KBM-7 (cell line): ENCODE results near the gene AQP12A.
A peak's percentile ranks its signal among the peaks of the same experiment; 100 is the strongest.
"Not testable (repeated sequence)": the region's sequence is repeated elsewhere in the genome, so short reads cannot be mapped to it uniquely, and the experiment has no call there.

ENCODE experiments used
- DNase-seq: peaks from one replicate; pipeline ENCODE4 v3.0.0-alpha.2; 2015
- in situ Hi-C: fragments of 300-500 bp; cut with MboI; formaldehyde crosslinking; loops from 2 replicates; pipeline ENCODE4 v1.14.3; 2020; ENCODE audit warnings: low sequenced_read_pairs, low pct_unique_long_range_greater_than_20kb, mixed read lengths

AQP12A gene, protein sequence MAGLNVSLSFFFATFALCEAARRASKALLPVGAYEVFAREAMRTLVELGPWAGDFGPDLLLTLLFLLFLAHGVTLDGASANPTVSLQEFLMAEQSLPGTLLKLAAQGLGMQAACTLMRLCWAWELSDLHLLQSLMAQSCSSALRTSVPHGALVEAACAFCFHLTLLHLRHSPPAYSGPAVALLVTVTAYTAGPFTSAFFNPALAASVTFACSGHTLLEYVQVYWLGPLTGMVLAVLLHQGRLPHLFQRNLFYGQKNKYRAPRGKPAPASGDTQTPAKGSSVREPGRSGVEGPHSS

DNA sequence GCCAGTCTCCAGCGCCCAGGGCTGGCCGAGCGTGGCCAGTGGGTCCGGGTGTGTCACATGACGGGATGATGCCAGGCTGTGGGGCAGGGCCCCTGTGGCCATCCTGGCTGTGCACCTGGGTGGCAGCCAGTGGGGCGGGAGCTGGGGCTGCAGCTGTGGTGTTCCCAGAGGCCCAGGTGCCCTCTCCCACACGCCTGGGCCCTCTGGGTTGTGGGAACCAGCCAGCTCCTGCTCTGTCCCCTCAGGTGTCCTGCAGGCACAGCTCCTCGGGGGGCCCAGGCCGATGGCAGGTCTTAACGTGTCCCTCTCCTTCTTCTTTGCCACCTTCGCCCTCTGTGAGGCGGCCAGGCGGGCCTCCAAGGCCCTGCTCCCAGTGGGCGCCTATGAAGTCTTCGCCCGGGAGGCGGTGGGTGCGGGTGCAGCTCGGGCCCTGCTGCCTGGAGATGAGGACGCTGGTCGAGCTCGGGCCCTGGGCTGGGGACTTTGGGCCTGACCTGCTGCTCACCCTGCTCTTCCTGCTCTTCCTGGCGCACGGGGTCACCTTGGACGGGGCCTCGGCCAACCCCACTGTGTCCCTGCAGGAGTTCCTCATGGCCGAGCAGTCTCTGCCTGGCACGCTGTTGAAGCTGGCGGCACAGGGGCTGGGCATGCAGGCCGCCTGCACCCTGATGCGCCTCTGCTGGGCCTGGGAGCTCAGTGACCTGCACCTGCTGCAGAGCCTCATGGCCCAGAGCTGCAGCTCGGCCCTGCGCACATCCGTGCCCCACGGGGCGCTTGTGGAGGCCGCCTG, at the start of gene AQP12A:
Gene AQP12A, plus strand, starts transcription at position 236 of the 790 bp plus-strand sequence. Its CDS starts 48 bp downstream, at position 284.
- in situ Hi-C loops, DNase-seq: not testable (repeated sequence)

DNA sequence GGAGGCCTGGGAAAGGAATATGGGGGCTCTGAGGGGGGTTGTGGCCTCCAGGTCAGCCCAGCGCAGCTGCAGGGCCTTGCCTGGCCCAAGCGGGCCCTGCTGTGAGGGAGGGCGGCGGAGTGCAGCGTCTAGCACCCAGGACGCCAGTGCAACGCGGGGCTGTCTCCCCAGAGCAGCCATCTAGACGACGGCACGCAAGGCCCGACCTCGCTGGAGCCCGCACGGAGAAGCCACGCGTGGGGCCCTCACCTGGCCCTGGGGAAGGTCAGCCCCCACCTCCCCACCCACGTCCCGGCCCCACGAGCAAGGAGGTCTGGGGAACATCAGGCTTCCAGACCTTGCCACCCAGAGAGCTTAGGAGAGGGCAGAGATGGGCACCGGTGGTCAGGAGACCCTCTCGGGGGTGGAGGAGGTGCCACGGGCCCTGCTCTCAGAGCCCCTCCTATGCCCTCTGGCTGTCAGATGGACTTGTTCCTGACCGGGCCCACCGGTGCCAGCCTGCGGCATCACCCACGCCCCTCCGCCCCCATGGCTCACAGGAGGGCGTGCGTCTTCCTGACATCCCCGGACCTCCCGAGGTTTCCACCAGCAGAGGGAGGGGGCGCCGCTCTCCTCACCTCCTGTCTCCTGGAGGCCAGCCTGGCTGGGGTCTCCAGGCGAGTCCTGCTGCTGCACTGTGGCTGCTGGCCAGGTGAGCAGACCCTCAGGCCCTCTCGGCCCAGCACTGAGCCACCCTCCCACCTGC, 49.4 kb upstream of the AQP12A start:
- DNase-seq = no peak
- in situ Hi-C loops = no loop called here

DNA sequence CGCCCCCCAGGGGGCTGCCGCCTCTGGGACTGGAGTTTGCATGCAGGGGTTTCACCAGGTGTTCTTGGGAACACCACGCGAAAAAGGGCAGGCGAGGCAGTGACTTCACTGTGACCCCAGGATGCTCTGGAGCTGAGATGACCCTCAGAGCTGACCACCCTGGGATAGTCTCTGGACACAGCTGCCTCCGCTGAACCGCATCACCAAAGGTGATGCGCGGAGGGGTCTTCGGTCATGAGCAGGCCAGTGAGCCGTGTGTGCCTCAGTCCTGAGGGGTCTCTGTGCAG, 48.9 kb upstream of the AQP12A start:
- DNase-seq = no peak
- in situ Hi-C loops = no loop called here

DNA sequence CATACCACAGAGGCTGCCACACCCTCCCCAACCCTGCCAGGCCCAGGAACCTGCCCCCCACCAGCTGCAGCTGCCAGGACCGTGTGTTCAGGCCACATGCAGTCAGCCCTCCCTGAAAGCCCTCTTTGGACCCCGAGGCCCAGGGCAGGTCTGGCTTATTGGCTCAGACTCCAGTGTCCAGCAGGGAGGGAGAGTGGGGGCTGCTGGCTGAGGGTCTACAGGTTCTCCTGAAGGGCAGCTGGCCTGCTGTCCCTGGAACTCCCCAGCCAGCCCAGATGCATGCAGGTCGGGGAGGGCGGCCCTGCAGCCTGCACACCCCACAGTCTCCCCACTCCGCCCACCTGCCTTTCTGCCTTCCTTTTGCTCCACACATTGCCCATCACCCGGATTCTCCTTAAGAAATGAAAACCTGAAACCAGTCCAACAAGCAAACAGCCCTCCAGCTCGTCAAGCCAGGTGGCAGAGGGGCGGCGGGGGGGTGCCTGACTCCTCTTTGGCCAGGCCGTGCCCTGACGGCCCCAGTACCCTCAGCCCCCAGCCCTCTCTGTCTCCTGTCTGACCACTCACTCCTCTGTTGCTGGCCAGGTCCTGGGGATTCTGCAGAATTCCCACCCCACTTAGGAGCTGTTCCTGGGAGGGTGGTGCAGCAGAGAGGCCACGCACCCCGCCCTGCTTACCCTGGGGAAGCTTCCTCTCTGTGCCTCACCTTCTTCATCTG, 48.4 kb upstream of the AQP12A start:
- DNase-seq = no peak
- in situ Hi-C loops = no loop called here

DNA sequence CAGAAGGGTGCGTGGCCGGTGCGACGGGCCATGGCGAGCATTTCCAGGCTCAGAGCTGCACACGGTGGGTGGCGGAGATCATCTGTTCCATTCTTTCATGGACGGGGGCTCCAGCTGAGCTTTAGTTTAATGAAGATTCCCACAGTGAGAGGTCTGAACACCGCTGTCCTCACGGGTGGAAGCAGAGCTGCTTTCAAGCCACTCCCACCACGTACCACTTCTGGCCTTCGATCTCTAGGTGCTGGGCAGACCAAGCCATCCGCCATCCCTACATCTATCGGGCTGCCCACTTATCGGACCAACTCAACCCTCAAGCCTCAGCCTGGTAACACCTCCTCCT, 47.9 kb upstream of the AQP12A start:
- DNase-seq = no peak
- in situ Hi-C loops = no loop called here

DNA sequence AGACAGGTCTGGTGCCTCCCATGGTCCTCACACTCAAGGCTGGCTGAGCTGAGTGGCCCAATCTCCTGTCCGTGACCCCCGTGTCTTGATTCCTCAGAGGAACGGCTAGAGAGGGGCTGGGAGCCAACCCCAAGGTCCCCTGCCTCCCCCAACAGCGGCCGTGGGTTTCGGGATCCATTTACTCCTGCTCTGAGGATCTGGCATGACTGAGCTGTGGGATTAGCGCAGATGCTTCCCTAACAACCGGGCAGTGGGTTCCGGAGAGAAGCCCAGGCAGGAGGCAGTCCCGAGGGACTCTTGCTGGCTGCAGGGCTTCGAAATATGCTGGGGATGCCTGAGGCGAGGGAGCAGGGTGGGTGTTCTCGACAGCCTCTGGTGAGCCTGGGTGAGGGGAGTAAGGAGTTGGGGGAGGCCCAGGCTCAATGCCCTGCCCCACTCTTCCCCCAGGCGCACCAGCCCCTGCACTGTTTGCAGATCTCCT, 47.5 kb upstream of the AQP12A start:
- no peak for DNase-seq
- in situ Hi-C loops = no loop called here

DNA sequence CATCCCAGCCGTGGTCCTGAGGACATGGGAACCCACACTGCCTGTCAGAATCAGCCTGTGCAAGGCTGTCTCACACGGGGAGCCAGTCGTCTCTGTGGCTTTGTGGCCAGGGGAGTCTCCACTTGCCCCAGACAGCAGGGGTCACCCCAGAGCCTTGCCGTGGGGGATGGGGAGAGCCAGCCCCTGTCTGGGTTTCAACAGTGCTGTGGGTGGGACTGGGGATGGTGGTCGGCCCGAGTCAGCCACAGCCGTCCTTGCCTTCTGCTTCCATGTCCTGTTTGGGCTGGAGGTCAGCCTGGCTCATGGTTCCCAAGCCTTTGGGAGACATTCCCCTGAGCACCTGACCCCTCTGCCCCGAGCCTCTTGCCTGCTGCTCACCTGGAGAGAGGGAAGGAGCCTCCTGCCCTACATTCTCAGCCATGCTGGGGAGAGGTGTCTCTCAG, 46.8 kb upstream of the AQP12A start:
- in situ Hi-C loops = no loop called here
- no peak for DNase-seq

DNA sequence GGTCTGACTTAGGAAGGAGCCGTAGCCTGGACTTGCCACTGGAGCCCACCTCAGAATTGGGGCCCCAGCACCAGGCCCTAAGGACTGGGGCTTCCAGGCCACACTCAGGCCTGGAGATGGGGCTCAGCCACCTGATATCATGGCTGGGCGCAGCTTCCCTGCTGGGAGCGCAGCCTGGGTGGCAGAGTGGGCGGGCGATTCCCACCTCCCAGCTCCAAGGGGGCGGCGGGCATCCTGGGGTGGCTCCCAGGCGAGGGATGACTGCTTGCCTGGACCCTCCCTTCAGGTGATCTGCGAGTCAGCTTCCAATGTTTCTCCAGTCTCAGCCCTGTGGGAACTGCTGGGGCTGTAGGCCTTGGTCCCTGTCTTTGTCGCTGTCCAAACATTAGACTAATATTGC, 46.3 kb upstream of the AQP12A start:
- in situ Hi-C loops = no loop called here
- no peak for DNase-seq

DNA sequence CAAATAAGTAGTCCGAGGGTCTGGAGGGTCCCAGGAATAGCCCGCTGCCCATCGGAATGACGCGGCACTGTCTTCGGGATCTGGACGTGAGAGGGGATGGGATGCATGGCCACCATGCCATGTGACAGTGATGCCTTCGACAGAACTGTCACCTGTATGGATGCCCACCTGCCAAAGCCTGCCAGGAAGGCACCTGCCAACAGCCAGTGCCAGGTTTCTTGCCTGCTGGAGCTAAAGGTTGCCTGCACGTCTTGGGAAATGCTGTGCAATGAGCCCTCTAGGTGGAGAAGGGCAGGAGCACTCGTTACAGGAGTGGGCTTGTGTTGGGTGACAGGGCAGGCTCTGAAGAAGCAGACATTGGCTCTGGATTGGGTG, 45.9 kb upstream of the AQP12A start:
- DNase-seq = no peak
- in situ Hi-C loops = no loop called here

DNA sequence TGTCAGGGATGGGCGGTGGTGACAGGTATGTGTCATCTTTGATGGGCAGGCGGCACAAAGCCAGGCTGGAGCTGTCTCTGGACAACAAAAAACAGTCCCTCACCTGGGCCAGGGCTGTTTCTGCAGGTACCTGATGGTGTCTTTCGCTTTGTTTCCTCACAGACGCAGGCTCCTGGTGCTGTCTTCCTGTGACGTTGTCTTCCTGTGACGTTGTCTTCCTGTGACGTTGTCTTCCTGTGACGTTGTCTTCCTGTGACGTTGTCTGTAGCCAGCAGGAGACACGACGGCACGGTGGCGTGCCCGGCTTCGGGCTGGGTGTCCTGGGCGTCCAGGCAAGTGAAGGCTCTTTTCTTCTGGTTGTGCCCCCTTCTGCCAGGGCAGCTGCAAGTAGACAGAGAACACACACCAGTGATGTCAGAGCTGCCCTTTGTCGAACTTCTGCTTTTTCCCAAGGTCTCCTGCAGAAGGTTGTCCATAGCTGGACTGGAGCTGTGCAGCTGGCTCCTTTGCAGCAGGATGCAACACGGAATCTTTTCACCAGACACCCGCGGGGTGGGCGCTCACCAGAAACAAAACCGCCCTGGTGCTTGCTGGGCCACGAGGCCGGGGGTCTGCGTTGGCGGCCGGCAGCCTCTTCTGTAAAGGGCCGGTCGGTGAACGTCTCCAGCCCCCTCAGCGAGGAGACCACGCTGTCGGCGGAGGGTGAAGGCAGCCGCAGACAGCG, 45.3 kb upstream of the AQP12A start:
- DNase-seq = peak; percentile 23
- in situ Hi-C loops = no loop called here

DNA sequence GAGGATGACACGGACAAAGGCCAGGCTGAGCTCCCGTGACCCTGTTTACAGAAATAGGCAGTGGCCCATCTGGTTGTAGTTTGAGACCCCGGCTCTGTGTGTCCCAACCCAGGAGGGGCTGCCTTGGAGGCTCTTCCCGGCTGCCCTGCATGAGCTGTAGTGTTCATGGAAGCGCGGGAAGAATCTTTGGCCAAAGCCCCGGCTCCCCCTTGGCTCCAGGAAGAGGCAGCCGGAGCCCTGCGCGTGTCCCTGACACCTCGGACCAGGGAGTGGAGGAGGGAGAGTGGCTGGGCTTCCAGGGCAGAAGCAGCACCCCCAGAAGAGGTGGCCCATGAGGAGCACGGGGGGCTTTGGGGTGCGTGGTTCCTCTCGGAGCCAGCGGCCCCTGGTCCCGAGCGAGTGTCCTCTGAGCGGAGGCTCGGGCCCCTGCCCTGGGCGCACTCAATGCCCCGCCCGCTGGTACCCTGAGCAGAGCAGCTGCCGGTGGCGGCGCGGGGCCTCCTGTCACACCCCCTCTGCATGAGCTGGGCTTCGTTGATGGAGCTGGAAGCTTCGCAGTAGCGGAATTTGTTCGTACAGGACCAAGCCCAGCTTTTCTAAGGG, 44.7 kb upstream of the AQP12A start:
- DNase-seq = no peak

DNA sequence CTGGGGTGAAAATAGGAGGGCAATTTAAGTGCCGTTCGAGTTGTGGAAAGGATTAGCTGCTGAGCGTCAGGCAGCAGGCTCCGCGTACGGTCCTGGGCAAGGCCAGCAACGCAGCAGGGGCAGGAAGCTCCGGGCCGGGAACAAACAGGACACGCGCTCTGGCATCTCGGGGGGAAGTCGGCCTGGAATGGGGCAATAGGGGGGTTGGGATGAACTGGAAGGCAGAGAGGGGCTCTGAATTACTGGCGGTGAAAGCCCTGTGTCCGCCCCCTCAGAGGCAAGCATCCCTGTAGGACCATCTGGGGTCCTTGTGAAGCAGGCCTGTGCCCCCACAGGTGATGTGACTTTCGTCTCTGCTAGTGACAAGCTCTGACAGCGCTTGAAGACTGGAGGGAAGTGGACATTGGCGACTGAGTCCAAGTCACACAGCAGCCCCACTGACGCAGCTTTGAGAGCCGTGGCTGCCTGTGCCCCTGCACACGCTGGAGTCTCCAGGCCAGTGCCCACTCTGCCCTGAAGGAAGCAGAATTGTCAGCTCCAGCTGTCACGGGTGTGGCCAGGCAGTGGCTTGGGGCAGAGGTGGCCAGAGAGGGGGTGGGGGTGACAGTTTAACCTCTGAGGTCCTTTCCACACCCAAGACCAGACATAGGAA, 44.0 kb upstream of the AQP12A start:
- DNase-seq = no peak
- in situ Hi-C loops = no loop called here

More for the DNA sequence above, 44.7 kb upstream of the AQP12A start:
- in situ Hi-C loops = no loop called here

DNA sequence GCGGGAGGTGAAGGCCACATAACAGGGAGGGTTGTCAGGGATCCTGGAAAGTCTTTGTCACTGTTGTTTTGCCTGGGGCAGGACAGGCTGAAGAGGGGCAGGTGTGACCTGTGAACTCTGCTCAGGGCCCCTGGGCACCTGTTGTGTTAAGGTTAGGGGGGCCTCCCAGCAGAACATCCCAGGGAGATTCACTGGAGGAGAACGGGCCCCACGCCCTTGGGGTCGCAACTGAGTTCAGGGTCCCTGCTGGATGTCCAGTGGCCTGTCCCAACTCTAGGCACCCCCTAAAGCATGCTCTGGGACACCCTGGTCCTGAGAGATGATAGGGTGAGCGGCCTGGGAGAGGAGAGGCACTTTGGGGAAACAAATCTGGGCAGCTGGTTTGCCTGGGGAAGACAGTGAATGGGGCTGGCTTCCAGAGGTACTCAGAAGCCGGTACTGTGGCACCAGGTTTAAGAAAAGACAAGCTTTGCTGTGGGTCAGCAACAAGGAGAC, 43.5 kb upstream of the AQP12A start:
- in situ Hi-C loops = no loop called here
- no peak for DNase-seq

DNA sequence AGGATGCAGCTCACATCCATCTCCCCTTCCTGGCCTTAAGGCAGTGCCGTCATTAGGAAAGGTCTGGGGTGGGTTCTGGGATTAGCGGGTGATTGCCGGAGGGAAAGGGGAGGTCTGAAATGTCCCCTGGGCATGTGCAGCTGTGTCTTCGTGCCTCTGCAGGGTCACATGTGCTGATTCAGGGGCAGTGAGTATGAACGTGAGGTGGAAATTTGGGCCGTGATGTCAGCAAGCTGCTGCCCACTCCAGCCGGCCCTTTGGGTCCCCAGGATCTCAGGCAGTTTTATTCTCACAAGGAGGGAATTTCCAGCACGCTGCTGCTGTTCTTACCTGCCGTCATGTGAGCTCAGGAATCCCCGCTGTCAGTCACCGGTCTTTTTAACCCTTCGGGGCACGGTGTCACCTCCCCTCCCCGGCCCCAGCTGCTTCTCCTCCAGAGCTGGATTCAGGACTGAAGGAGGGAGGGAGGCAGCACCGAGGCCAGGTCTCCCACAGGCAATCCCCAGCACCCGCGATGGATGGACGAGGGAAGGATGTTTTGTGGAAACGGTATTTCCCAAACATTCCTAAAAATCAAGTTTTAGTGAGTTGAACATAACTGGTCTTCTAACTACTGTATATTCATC, 42.9 kb upstream of the AQP12A start:
- DNase-seq = no peak
- in situ Hi-C loops = no loop called here

DNA sequence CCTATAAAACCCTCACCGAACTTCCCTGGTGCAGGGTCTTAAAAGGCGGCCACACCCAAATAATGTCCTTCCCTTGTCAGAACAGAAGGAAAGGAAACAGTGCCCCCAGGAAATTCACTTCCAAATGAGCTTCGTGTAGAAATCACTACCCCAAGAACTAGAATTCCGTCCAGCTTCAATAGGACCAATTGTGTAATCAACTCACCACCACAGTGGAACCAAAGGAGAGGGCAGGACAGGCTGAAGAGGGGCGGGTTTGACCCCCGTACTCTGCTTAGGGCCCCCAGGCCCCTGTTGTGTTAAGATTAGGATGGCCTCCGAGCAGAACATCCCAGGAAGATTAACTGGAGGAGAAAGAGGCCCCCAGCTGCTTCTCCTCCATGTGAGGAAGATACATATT, 42.3 kb upstream of the AQP12A start:
- in situ Hi-C loops = no loop called here

DNA sequence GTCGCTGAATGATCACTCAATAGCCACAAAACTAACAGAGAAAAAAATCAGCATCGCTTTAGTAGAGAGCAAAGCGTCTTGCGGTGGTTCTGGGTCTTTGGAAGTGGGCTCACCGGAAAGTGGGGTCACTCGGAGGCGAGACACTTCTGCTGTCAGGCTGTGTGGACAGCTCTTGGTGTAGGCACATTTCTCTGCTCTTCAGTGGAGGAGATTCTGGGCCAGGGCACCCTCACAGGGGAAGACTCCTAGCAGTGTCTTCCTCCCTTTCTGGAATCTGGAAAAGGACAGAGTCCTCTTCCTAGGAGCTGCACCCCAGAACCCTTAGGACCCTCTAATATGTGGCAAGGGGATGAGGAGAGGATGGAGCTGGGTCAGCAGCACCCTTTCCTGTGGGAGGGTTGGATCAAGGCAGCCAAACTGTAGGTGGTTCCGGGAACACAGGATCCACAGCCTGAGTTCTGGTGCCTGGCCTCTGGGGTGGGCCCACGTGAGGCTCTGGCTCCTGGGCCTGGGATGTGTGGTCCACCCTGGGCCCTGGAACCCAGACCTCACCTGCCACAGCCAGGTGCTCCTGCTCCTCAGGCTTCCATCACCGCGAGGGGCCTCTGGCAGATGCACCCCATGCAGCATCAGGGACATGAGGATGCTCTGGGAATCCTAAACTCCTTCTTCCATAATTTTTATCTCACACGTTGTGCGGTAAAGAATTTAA, 41.3 kb upstream of the AQP12A start:
- in situ Hi-C loops = no loop called here
- no peak for DNase-seq

More for the DNA sequence above, 42.3 kb upstream of the AQP12A start:
- DNase-seq = no peak

DNA sequence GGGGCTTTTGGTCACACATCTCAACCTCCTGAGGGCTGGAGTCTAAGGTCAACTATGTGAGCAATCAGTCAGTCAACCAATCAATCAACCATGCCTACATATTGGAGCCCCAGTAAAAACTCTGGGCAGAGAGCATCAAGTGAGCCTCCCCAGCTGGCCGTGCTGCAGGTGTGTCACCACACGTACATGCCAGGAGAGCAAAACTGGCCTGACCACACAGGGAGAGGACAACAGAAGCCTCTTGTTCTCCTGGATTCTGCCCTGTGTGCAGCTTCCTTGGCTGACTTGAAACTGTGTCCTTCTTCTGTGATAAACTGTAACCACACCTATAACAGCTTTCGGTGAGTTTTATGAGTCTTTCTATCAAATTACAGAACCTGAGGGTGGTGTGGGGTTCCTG, 40.5 kb upstream of the AQP12A start:
- DNase-seq = no peak
- in situ Hi-C loops = no loop called here
